Esophagus squamous epithelium (tissue), 4 donors: ENCODE measurements around the gene DDX24.

Source experiments
- POLR2A ChIP-seq, 4 donors: fragments of 450-650 bp; IDR thresholded peaks; one replicate each; pipeline ENCODE4 v1.6.1; 2017; ENCODE audit warnings: antibody characterized with exemption in 4 of 4, mild to moderate bottlenecking in 4 of 4, moderate library complexity in 3 of 4
- TF ChIP-seq, protein P1 (sequence below), 6 experiments: fragments of 450-650 bp in 4 of 6; fragments of 200-600 bp in 2 of 6; sonication (generic) in 2 of 6; IDR thresholded peaks; one replicate each; pipeline ENCODE4 v1.5.1; 2016 to 2019; ENCODE audit warnings: antibody characterized with exemption in 6 of 6, mild to moderate bottlenecking in 4 of 6, moderate library complexity in 4 of 6

- TF ChIP-seq, protein P1, sequence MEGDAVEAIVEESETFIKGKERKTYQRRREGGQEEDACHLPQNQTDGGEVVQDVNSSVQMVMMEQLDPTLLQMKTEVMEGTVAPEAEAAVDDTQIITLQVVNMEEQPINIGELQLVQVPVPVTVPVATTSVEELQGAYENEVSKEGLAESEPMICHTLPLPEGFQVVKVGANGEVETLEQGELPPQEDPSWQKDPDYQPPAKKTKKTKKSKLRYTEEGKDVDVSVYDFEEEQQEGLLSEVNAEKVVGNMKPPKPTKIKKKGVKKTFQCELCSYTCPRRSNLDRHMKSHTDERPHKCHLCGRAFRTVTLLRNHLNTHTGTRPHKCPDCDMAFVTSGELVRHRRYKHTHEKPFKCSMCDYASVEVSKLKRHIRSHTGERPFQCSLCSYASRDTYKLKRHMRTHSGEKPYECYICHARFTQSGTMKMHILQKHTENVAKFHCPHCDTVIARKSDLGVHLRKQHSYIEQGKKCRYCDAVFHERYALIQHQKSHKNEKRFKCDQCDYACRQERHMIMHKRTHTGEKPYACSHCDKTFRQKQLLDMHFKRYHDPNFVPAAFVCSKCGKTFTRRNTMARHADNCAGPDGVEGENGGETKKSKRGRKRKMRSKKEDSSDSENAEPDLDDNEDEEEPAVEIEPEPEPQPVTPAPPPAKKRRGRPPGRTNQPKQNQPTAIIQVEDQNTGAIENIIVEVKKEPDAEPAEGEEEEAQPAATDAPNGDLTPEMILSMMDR (IDR thresholded peaks at IDR 0.05) = no peak
- TF ChIP-seq POLR2A (IDR thresholded peaks at IDR 0.05) = no peak
Measured at GRCh38 chr14:94042433-94043091, 38.4 kb downstream of the DDX24 start.
